ENCODE results near the gene PRSS8. TPM values are rescaled to one million over a fixed set of nuclear protein-coding genes. Genes with fewer than 3 reads are reported as not detected.
A peak's percentile ranks its signal among the peaks of the same experiment; 100 is the strongest.
"Not testable (repeated sequence)": the region's sequence is repeated elsewhere in the genome, so short reads cannot be mapped to it uniquely, and the experiment has no call there.

PRSS8 gene
- total RNA-seq, 1 experiment from 2014 or later: 271 TPM

GRCh38 chr16:31179747-31180459 is 44.4 kb upstream of the PRSS8 start, which contains the start of gene FUS:
Gene FUS, plus strand, starts transcription at chr16:31180139. Its CDS starts 76 bp downstream, at chr16:31180215.
- Mint-ChIP-seq H3K36me3 (ENCODE audit: insufficient read depth, unreplicated experiment) (peaks cover 59% of the 10 kb centered on the region), H3K9me3 (ENCODE audit: unreplicated experiment) (no peaks in the 10 kb centered on the region), H3K4me3 (ENCODE audit: unreplicated experiment) (peak within 1 kb of the TSS; percentile 97), H3K27me3 (ENCODE audit: insufficient read depth, unreplicated experiment) (no peaks in the 10 kb centered on the region), H3K27ac (ENCODE audit: unreplicated experiment) (peak within 1 kb of the TSS; percentile 100), H3K4me1 (ENCODE audit: low read depth, unreplicated experiment) (peaks cover 4% of the 10 kb centered on the region)
- Histone ChIP-seq H3K27me3 (replicated peaks; ENCODE audit: control insufficient read depth, insufficient read depth, low read length) (no peaks in the 10 kb centered on the region), H3K36me3 (ENCODE audit: control insufficient read depth, insufficient read depth, low read length) (no peaks in the 10 kb centered on the region; the same call in none of the 2 replicates), H3K9me3 (no peaks in the 10 kb centered on the region), H3K4me3 (ENCODE audit: low read depth, low read length) (peak within 1 kb of the TSS; percentile 95), H3K4me1 (no peaks in the 10 kb centered on the region)
- BruUV-seq (replicated peaks): no TSS peak
- ChIA-PET CTCF (interaction anchor here (1.0 kb wide), 1 partner anchor 38 kb away, joined by 4 read pairs; no protein-coding TSS in a partner anchor), POLR2A (interaction anchor here (0.6 to 2.1 kb wide), 12 partner anchors 11 to 533 kb away, joined by 3 to 37 read pairs (median 4); partner anchors contain the start of genes ARMC5, KAT8, ZNF646 and ZNF668)
- no peak for TF ChIP-seq CTCF (IDR thresholded peaks at IDR 0.05; ENCODE audit: insufficient read depth in 1 of 2, low read depth in 1 of 2, low read length in 1 of 2, severe bottlenecking in 1 of 2, unreplicated experiment in 1 of 2)
- peak; percentile 88 to 90 for DNase-seq
- intact Hi-C loops (cut with micrococcal nuclease; ENCODE audit: unreplicated experiment): no loop called here

- ChIA-PET CTCF (no interaction called here), POLR2A (interaction anchor here (0.6 to 2.1 kb wide), 10 partner anchors 10 to 534 kb away, joined by 3 to 37 read pairs (median 4); partner anchors contain the start of genes ARMC5, KAT8, ZNF646 and ZNF668)
- H3K27ac Mint-ChIP-seq (ENCODE audit: unreplicated experiment): peak overlapping the region; percentile 100
- no peaks in the 10 kb centered on the region for H3K27me3 Mint-ChIP-seq (ENCODE audit: insufficient read depth, unreplicated experiment)
- BruUV-seq (replicated peaks): TSS peak; percentile 90
- H3K36me3 Mint-ChIP-seq (ENCODE audit: insufficient read depth, unreplicated experiment): peaks cover 52% of the 10 kb centered on the region
- H3K4me3 Mint-ChIP-seq (ENCODE audit: unreplicated experiment): peak overlapping the region; percentile 97
- peaks cover 4% of the 10 kb centered on the region for H3K4me1 Mint-ChIP-seq (ENCODE audit: low read depth, unreplicated experiment)
- peak overlapping the region; percentile 95 for H3K4me3 ChIP-seq (ENCODE audit: low read depth, low read length)
- DNase-seq: no peak
- intact Hi-C loops (cut with micrococcal nuclease; ENCODE audit: unreplicated experiment): no loop called here
- no peaks in the 10 kb centered on the region for H3K4me1 ChIP-seq
- no peaks in the 10 kb centered on the region; the same call in none of the 2 replicates for H3K36me3 ChIP-seq (ENCODE audit: control insufficient read depth, insufficient read depth, low read length)
- TF ChIP-seq CTCF (IDR thresholded peaks at IDR 0.05; ENCODE audit: insufficient read depth in 1 of 2, low read depth in 1 of 2, low read length in 1 of 2, severe bottlenecking in 1 of 2, unreplicated experiment in 1 of 2): no peak
- no peaks in the 10 kb centered on the region for H3K9me3 Mint-ChIP-seq (ENCODE audit: unreplicated experiment)
- H3K9me3 ChIP-seq: no peaks in the 10 kb centered on the region
- no peaks in the 10 kb centered on the region for H3K27me3 ChIP-seq (replicated peaks; ENCODE audit: control insufficient read depth, insufficient read depth, low read length)
These were observed 43.8 kb upstream of the PRSS8 start for GRCh38 chr16:31179219-31179746.

DNA sequence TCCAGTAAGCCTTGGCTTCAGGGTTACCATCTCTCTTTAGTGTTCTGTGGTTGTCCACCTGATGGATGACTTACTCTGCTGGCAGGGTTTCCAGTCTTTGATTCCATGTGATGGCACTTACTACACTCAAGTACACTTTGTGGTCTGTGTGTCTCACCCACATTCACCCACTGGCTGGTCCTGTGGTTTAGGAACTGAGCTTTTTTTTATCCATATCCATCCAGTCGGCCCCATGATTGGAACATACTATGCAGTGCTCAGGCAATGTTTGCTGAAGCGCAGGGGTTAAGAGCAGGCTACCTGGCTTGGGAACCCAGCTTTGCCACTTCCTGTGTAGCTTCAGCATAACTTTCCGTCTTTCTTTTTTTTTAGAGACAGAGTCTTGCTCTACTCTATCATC is 41.6 kb upstream of the PRSS8 start:
- Mint-ChIP-seq H3K4me1 (ENCODE audit: low read depth, unreplicated experiment) (no peaks in the 10 kb centered on the region), H3K9me3 (ENCODE audit: unreplicated experiment) (no peaks in the 10 kb centered on the region), H3K4me3 (ENCODE audit: unreplicated experiment) (no peak overlapping the region), H3K27me3 (ENCODE audit: insufficient read depth, unreplicated experiment) (no peaks in the 10 kb centered on the region), H3K36me3 (ENCODE audit: insufficient read depth, unreplicated experiment) (peaks cover 31% of the 10 kb centered on the region), H3K27ac (ENCODE audit: unreplicated experiment) (no peak overlapping the region)
- Histone ChIP-seq H3K9me3 (no peaks in the 10 kb centered on the region), H3K27me3 (replicated peaks; ENCODE audit: control insufficient read depth, insufficient read depth, low read length) (no peaks in the 10 kb centered on the region), H3K4me3 (ENCODE audit: low read depth, low read length) (no peak overlapping the region), H3K36me3 (ENCODE audit: control insufficient read depth, insufficient read depth, low read length) (no peaks in the 10 kb centered on the region), H3K4me1 (no peaks in the 10 kb centered on the region)
- TF ChIP-seq CTCF (IDR thresholded peaks at IDR 0.05; ENCODE audit: insufficient read depth in 1 of 2, low read depth in 1 of 2, low read length in 1 of 2, severe bottlenecking in 1 of 2, unreplicated experiment in 1 of 2): no peak
- BruUV-seq (replicated peaks): no TSS peak
- CTCF ChIA-PET: no interaction called here
- DNase-seq: no peak
- POLR2A ChIA-PET: no interaction called here
- intact Hi-C loops (cut with micrococcal nuclease; ENCODE audit: unreplicated experiment): no loop called here

DNA sequence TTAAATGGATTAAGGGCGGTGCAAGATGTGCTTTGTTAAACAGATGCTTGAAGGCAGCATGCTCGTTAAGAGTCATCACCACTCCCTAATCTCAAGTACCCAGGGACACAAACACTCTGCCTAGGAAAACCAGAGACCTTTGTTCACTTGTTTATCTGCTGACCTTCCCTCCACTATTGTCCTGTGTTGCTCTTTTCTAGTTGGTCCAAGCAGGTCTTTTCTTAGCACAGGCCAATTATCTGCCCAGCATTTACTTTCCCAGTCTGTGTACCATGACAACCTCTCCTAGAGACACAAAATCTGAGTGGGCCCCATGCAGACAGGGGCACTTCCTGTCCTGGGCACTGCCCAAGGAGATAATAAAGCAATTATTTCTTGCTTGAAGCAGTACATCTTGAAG is 34.5 kb upstream of the PRSS8 start:
- intact Hi-C loops (cut with micrococcal nuclease; ENCODE audit: unreplicated experiment); H3K36me3 Mint-ChIP-seq (ENCODE audit: insufficient read depth, unreplicated experiment); DNase-seq; H3K4me1 ChIP-seq; H3K9me3 ChIP-seq; H3K4me3 Mint-ChIP-seq (ENCODE audit: unreplicated experiment); H3K27me3 ChIP-seq (replicated peaks; ENCODE audit: control insufficient read depth, insufficient read depth, low read length); BruUV-seq (replicated peaks); H3K36me3 ChIP-seq (ENCODE audit: control insufficient read depth, insufficient read depth, low read length); POLR2A ChIA-PET; H3K4me3 ChIP-seq (ENCODE audit: low read depth, low read length); H3K27me3 Mint-ChIP-seq (ENCODE audit: insufficient read depth, unreplicated experiment); CTCF ChIA-PET; H3K9me3 Mint-ChIP-seq (ENCODE audit: unreplicated experiment): not testable (repeated sequence)
- H3K27ac Mint-ChIP-seq (ENCODE audit: unreplicated experiment): peak overlapping the region; percentile 36
- H3K4me1 Mint-ChIP-seq (ENCODE audit: low read depth, unreplicated experiment): peaks cover 15% of the 10 kb centered on the region

Data from Caco-2 (cell line).